Endothelial cell (in vitro differentiated cells): ENCODE measurements around the gene BRF1. TPM values are rescaled to one million over a fixed set of nuclear protein-coding genes. Genes with fewer than 3 reads are reported as not detected.

Source experiments
- DNase-seq: peaks from one replicate; pipeline ENCODE4 v3.0.0; 2021; ENCODE audit warnings: low spot score
- H3K27ac Mint-ChIP-seq: one replicate; pipeline ENCODE4 v1.8.0; 2021; ENCODE audit warnings: mixed read lengths, inconsistent platforms; ENCODE audit not compliant: unreplicated experiment
- H3K27me3 Mint-ChIP-seq: one replicate; pipeline ENCODE4 v1.8.0; 2021; ENCODE audit warnings: mild to moderate bottlenecking, moderate library complexity, mixed read lengths, inconsistent platforms; ENCODE audit not compliant: unreplicated experiment
- H3K36me3 Mint-ChIP-seq: one replicate; pipeline ENCODE4 v1.8.0; 2021; ENCODE audit warnings: mild to moderate bottlenecking, low read depth, mixed read lengths, inconsistent platforms; ENCODE audit not compliant: unreplicated experiment
- H3K4me1 Mint-ChIP-seq: one replicate; pipeline ENCODE4 v1.8.0; 2021; ENCODE audit warnings: mild to moderate bottlenecking, mixed read lengths, inconsistent platforms; ENCODE audit not compliant: unreplicated experiment
- H3K4me3 Mint-ChIP-seq: one replicate; pipeline ENCODE4 v1.8.0; 2021; ENCODE audit warnings: mild to moderate bottlenecking, mixed read lengths, inconsistent platforms; ENCODE audit not compliant: unreplicated experiment
- H3K9me3 Mint-ChIP-seq: one replicate; pipeline ENCODE4 v1.8.0; 2021; ENCODE audit warnings: mixed read lengths, inconsistent platforms; ENCODE audit not compliant: unreplicated experiment
- CTCF ChIP-seq: fragments of 200-600 bp; sonication (generic); IDR thresholded peaks from one replicate; pipeline ENCODE4 v1.5.0; 2021; ENCODE audit warnings: antibody characterized with exemption; ENCODE audit not compliant: unreplicated experiment
- total RNA-seq: library from RNA; stranded (reverse); fragmentation: NEBNext Ultra II Directional; extraction: Animal tissue kit (Norgen Biotek cat#: 25700); gene quantifications from one replicate; pipeline ENCODE4 v1.2.1, GENCODE V29; 2021; ENCODE audit not compliant: unreplicated experiment

Gene BRF1
- total RNA-seq, 1 donor from 2014 or later: 40.9 TPM

- DNase-seq: peak; percentile 85
- no peak for TF ChIP-seq CTCF
- H3K36me3 Mint-ChIP-seq: peaks cover 22% of the 10 kb centered on the region
These were observed 52.2 kb downstream of the BRF1 start, which contains the start of gene BTBD6 for GRCh38 chr14:105248368-105249181. TSS of gene BTBD6 (plus strand) at chr14:105248533. CDS start at chr14:105248712, 179 bp downstream.

GRCh38 chr14:105247715-105248367, 53.0 kb downstream of the BRF1 start:
- Mint-ChIP-seq H3K27ac (peak overlapping the region; percentile 48), H3K27me3 (peaks cover 14% of the 10 kb centered on the region), H3K36me3 (peaks cover 22% of the 10 kb centered on the region)

More at GRCh38 chr14:105248368-105249181, 52.2 kb downstream of the BRF1 start, which contains the start of gene BTBD6:
- peak within 1 kb of the TSS; percentile 90 for H3K4me3 Mint-ChIP-seq
- H3K27me3 Mint-ChIP-seq: peaks cover 14% of the 10 kb centered on the region
- peak within 1 kb of the TSS; percentile 70 for H3K27ac Mint-ChIP-seq
- no peaks in the 10 kb centered on the region for H3K9me3 Mint-ChIP-seq
- peaks cover 10% of the 10 kb centered on the region for H3K4me1 Mint-ChIP-seq

GRCh38 chr14:105247026-105247425, 53.8 kb downstream of the BRF1 start:
- Mint-ChIP-seq H3K4me3 (peak overlapping the region; percentile 37), H3K27ac (no peak overlapping the region), H3K27me3 (peaks cover 15% of the 10 kb centered on the region), H3K9me3 (no peaks in the 10 kb centered on the region), H3K36me3 (peaks cover 22% of the 10 kb centered on the region), H3K4me1 (peaks cover 10% of the 10 kb centered on the region)
- no peak for DNase-seq
- TF ChIP-seq CTCF: no peak

More at GRCh38 chr14:105247715-105248367, 53.0 kb downstream of the BRF1 start:
- no peak for DNase-seq
- TF ChIP-seq CTCF: no peak
- peaks cover 10% of the 10 kb centered on the region for H3K4me1 Mint-ChIP-seq
- H3K4me3 Mint-ChIP-seq: peak overlapping the region; percentile 88
- no peaks in the 10 kb centered on the region for H3K9me3 Mint-ChIP-seq

- peaks cover 12% of the 10 kb centered on the region for H3K36me3 Mint-ChIP-seq
- H3K27me3 Mint-ChIP-seq: peaks cover 11% of the 10 kb centered on the region
- H3K9me3 Mint-ChIP-seq: no peaks in the 10 kb centered on the region
- no peak for DNase-seq
- TF ChIP-seq CTCF: no peak
- peaks cover 10% of the 10 kb centered on the region for H3K4me1 Mint-ChIP-seq
- H3K4me3 Mint-ChIP-seq: peak overlapping the region; percentile 47
- H3K27ac Mint-ChIP-seq: no peak overlapping the region
These were observed 56.5 kb downstream of the BRF1 start for GRCh38 chr14:105244334-105244733.
